Measurements from ENCODE around the gene PCDHGA1.

Gene PCDHGA1

DNA sequence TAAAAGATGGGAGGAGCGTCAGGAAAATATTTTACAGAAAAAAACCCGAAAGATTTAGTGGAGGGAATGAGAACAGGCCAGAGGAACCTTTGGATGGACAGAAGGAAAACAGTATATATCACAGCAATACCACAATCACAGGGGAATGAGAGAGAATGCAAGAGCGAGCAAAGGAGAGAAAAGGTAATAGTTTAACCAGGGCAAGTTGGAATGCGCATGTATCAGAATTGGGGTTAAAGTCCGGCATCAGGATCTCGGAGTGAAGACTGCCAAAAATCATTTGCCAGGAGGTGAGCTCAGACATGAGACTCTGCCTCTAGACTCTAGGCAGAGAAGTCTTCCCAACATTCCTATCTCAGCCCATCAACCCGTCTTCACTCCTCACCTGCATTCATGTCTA is 195.3 kb downstream of the PCDHGA1 start:
- Histone ChIP-seq H3K27ac (ENCODE audit: low read depth, low read length) (peak overlapping the region; percentile 59), H3K4me1 (ENCODE audit: control insufficient read depth in 5 of 5, insufficient read depth in 5 of 5, low read length in 5 of 5) (peaks cover 16 to 48% (median 34%) of the 10 kb centered on the region in 5 donors), H3K9ac (ENCODE audit: low read length in 5 of 5) (no peak overlapping the region)

DNA sequence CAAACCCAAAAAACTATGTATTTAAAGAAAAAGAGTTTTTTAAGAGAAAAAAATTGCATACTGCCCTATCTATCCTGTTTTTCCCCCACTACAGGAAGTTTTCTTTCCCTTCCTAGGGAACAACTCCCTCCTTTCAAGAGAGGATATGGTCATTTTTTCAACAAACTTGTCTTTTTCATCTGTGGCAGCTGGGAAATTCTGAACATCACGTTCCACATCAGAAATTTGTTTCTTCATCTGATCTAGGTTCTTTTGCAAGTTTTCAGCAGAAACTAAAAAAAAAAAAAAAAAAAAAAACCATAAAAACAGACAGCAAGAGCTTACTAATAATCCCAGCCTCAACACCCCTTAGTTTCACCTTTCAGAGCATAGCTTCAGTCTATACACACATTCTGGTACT is 197.1 kb downstream of the PCDHGA1 start:
- no peak overlapping the region for H3K4me3 ChIP-seq (ENCODE audit: low read depth in 1 of 5, low read length in 5 of 5)
- no peak overlapping the region for H3K27ac ChIP-seq (ENCODE audit: low read depth, low read length)
- peaks cover 7 to 30% (median 19%) of the 10 kb centered on the region in 5 donors for H3K4me1 ChIP-seq (ENCODE audit: control insufficient read depth in 5 of 5, insufficient read depth in 5 of 5, low read length in 5 of 5)
- H3K9ac ChIP-seq (ENCODE audit: low read length in 5 of 5): no peak overlapping the region
- no peaks in the 10 kb centered on the region for H3K9me3 ChIP-seq (ENCODE audit: control insufficient read depth in 5 of 5, low read length in 5 of 5)
- H3K27me3 ChIP-seq (ENCODE audit: control insufficient read depth in 5 of 5, insufficient read depth in 4 of 5, low read length in 5 of 5): peaks cover 0 to 3% (median 0%) of the 10 kb centered on the region in 5 donors
- peaks cover 3 to 26% (median 20%) of the 10 kb centered on the region in 5 donors for H3K36me3 ChIP-seq (ENCODE audit: control insufficient read depth in 5 of 5, insufficient read depth in 5 of 5, low read length in 5 of 5)

More for the DNA sequence above, 195.3 kb downstream of the PCDHGA1 start:
- peak overlapping the region in 1 of 5 donors; percentile 23 for H3K4me3 ChIP-seq (ENCODE audit: low read depth in 1 of 5, low read length in 5 of 5)
- H3K36me3 ChIP-seq (ENCODE audit: control insufficient read depth in 5 of 5, insufficient read depth in 5 of 5, low read length in 5 of 5): peaks cover 3 to 26% (median 20%) of the 10 kb centered on the region in 5 donors
- peaks cover 0 to 3% (median 0%) of the 10 kb centered on the region in 5 donors for H3K27me3 ChIP-seq (ENCODE audit: control insufficient read depth in 5 of 5, insufficient read depth in 4 of 5, low read length in 5 of 5)
- no peaks in the 10 kb centered on the region for H3K9me3 ChIP-seq (ENCODE audit: control insufficient read depth in 5 of 5, low read length in 5 of 5)

DNA sequence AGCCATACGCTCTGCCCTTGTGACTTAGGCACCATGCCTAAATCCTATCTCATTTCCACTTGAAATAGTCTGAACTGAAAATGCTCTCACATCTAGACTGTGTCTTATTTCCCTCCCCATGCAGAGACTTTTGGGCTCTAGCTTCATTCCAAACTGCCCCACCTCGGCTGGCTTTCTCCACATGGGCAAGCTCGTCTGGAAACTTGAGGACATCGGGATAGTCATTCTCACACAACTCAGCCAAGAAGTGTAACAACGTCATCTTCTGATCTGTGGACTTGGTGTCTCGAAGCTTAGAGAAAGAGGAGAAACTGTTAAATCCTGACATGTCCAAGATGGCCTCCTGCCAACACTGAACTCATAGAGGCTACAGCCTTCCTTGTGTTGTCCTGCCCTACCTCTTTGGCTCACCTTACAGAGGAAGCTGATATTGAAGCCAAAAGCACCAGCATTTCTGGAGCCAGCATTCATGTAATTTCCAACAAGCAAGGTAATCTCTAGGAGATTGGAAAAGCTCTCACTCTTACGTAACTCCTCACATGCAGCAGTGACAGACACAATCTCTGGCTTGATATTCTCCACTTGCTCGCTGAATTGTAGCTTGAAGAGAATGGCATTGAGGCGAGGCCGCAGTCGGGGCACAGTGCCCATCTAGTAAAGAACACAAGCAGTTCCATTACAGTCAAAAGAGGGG is 198.1 kb downstream of the PCDHGA1 start:
- Histone ChIP-seq H3K27me3 (ENCODE audit: control insufficient read depth in 5 of 5, insufficient read depth in 4 of 5, low read length in 5 of 5) (peaks cover 0 to 3% (median 0%) of the 10 kb centered on the region in 5 donors), H3K9ac (ENCODE audit: low read length in 5 of 5) (no peak overlapping the region), H3K36me3 (ENCODE audit: control insufficient read depth in 5 of 5, insufficient read depth in 5 of 5, low read length in 5 of 5) (peaks cover 7 to 30% (median 26%) of the 10 kb centered on the region in 5 donors), H3K4me1 (ENCODE audit: control insufficient read depth in 5 of 5, insufficient read depth in 5 of 5, low read length in 5 of 5) (peaks cover 5 to 22% (median 19%) of the 10 kb centered on the region in 5 donors), H3K9me3 (ENCODE audit: control insufficient read depth in 5 of 5, low read length in 5 of 5) (no peaks in the 10 kb centered on the region), H3K4me3 (ENCODE audit: low read depth in 1 of 5, low read length in 5 of 5) (no peak overlapping the region), H3K27ac (ENCODE audit: low read depth, low read length) (no peak overlapping the region)

DNA sequence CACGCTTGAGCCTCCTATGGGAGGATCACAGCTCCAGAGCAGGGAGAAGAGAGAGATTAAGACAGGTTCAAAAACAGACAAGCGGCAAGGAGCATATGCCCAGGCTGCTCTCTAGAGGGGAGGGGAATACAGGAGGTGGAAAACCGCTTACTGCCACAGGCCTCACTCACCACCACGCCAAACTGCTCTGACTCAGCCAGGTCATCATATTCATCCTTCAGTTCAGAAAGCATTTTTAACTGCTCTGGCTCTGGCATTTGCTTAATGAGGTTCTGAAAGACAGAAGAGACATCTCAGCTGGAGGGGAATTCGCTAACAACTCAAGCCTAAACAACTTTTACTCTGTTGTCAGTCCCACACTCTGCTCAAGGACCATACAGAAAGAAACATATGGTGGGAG is 198.7 kb downstream of the PCDHGA1 start:
- Histone ChIP-seq H3K4me3 (ENCODE audit: low read depth in 1 of 5, low read length in 5 of 5) (no peak overlapping the region), H3K36me3 (ENCODE audit: control insufficient read depth in 5 of 5, insufficient read depth in 5 of 5, low read length in 5 of 5) (peaks cover 7 to 33% (median 29%) of the 10 kb centered on the region in 5 donors), H3K27me3 (ENCODE audit: control insufficient read depth in 5 of 5, insufficient read depth in 4 of 5, low read length in 5 of 5) (peaks cover 0 to 3% (median 0%) of the 10 kb centered on the region in 5 donors), H3K9ac (ENCODE audit: low read length in 5 of 5) (no peak overlapping the region), H3K27ac (ENCODE audit: low read depth, low read length) (no peak overlapping the region), H3K4me1 (ENCODE audit: control insufficient read depth in 5 of 5, insufficient read depth in 5 of 5, low read length in 5 of 5) (peaks cover 5 to 19% (median 19%) of the 10 kb centered on the region in 5 donors), H3K9me3 (ENCODE audit: control insufficient read depth in 5 of 5, low read length in 5 of 5) (no peaks in the 10 kb centered on the region)

DNA sequence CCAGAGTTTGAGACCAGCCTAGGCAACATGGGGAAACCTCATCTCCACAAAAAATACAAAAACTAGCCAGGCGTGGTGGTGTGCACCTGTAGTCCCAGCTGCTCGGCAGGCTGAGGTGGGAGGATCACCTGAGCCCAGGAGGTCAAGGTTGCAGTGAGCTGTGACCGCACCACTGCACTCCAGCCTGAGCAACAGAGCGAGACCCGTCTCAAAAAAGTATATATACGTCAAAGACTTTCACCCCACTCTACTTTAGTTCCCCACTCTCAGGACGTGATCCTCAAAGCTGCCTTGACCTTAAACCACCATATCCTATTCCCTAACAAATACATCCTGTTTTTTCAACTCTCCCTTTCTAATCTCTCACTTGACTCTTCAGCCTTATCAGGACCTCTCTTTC is 199.6 kb downstream of the PCDHGA1 start:
- H3K4me1 ChIP-seq (ENCODE audit: control insufficient read depth in 5 of 5, insufficient read depth in 5 of 5, low read length in 5 of 5): peaks cover 0 to 11% (median 11%) of the 10 kb centered on the region in 5 donors
- no peak overlapping the region for H3K27ac ChIP-seq (ENCODE audit: low read depth, low read length)
- no peaks in the 10 kb centered on the region for H3K9me3 ChIP-seq (ENCODE audit: control insufficient read depth in 5 of 5, low read length in 5 of 5)
- H3K4me3 ChIP-seq (ENCODE audit: low read depth in 1 of 5, low read length in 5 of 5): no peak overlapping the region
- H3K36me3 ChIP-seq (ENCODE audit: control insufficient read depth in 5 of 5, insufficient read depth in 5 of 5, low read length in 5 of 5): peaks cover 7 to 33% (median 29%) of the 10 kb centered on the region in 5 donors
- H3K9ac ChIP-seq (ENCODE audit: low read length in 5 of 5): no peak overlapping the region
- H3K27me3 ChIP-seq (ENCODE audit: control insufficient read depth in 5 of 5, insufficient read depth in 4 of 5, low read length in 5 of 5): peaks cover 0 to 3% (median 0%) of the 10 kb centered on the region in 5 donors

DNA sequence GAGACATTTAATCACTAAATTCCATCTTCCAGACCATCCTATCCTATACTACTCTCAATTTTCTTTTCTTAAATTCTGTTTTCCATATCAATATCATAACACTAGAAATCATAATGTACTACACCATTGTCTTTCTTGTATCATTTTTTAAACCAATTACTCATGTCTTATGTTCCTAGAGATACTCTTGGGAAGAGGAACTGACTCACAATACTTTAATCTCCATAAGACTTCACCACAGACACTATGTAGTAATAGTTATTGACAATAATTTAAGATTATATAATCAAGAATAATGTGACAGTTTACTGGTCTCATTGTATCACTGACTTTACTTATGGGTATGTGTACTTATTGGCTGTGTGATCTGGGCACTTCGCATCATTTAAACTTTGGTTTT is 202.4 kb downstream of the PCDHGA1 start:
- no peak overlapping the region for H3K9ac ChIP-seq (ENCODE audit: low read length in 5 of 5)
- no peaks in the 10 kb centered on the region for H3K27me3 ChIP-seq (ENCODE audit: control insufficient read depth in 5 of 5, insufficient read depth in 4 of 5, low read length in 5 of 5)
- H3K4me3 ChIP-seq (ENCODE audit: low read depth in 1 of 5, low read length in 5 of 5): no peak overlapping the region
- H3K9me3 ChIP-seq (ENCODE audit: control insufficient read depth in 5 of 5, low read length in 5 of 5): no peaks in the 10 kb centered on the region
- H3K36me3 ChIP-seq (ENCODE audit: control insufficient read depth in 5 of 5, insufficient read depth in 5 of 5, low read length in 5 of 5): peaks cover 4 to 24% (median 20%) of the 10 kb centered on the region in 5 donors
- H3K4me1 ChIP-seq (ENCODE audit: control insufficient read depth in 5 of 5, insufficient read depth in 5 of 5, low read length in 5 of 5): peaks cover 0 to 6% (median 4%) of the 10 kb centered on the region in 5 donors
- H3K27ac ChIP-seq (ENCODE audit: low read depth, low read length): no peak overlapping the region

DNA sequence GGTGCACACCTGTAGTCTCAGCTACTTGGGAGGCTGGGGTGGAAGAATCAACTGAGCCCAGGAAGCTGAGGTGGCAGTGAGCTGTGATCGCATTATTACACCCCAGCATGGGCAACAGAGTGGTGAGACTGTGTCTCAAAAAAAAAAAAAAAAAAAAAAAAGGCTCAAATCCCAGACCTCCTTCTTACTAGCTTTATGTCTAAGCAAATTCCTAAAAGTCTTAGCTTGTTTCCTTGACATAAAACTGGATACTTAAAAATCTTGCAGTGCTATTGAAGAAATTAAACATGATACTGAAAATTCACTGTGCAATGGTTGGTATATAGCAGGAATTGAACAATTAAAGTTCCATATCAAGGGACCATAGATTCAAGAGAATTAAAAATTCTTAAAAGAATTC is 203.6 kb downstream of the PCDHGA1 start:
- Histone ChIP-seq H3K9me3 (ENCODE audit: control insufficient read depth in 5 of 5, low read length in 5 of 5) (no peaks in the 10 kb centered on the region), H3K4me3 (ENCODE audit: low read depth in 1 of 5, low read length in 5 of 5) (no peak overlapping the region), H3K27ac (ENCODE audit: low read depth, low read length) (no peak overlapping the region), H3K4me1 (ENCODE audit: control insufficient read depth in 5 of 5, insufficient read depth in 5 of 5, low read length in 5 of 5) (peaks cover 0 to 3% (median under 1%) of the 10 kb centered on the region in 5 donors), H3K27me3 (ENCODE audit: control insufficient read depth in 5 of 5, insufficient read depth in 4 of 5, low read length in 5 of 5) (no peaks in the 10 kb centered on the region), H3K36me3 (ENCODE audit: control insufficient read depth in 5 of 5, insufficient read depth in 5 of 5, low read length in 5 of 5) (peaks cover 4 to 16% (median 8%) of the 10 kb centered on the region in 5 donors), H3K9ac (ENCODE audit: low read length in 5 of 5) (no peak overlapping the region)

DNA sequence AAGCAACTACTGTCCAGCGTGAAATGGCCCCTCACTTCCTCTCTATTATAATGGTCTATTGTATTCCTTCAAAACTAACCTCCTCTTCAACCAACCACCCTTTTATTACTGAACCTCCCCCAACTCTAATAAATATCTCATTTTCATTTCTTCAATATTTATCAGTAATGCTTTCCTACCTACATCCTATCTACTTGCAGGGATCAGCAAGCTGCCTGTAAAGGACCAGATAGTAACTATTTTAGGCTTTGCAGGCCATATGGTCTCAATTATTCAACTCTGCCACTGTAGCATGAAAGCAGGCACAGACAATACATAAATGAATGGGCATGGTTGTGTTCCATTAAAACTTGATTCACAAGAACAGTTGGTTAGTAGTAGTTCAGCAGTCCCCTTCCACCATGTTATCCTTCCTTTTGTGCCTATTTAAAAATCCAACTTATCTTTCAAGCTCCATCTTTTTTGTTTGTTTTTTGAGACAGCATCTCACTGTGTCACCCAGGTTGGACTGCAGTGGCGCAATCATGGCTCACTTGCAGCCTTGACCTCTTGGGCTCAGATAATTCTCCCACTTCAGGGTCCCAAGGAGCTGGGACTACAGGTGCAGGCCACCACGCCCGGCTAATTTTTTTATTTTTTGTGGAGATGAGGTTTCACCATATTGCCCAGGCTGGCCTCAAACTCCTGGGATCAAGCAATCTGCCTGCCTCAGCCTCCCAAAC is 204.3 kb downstream of the PCDHGA1 start:
- no peak overlapping the region for H3K4me3 ChIP-seq (ENCODE audit: low read depth in 1 of 5, low read length in 5 of 5)
- no peaks in the 10 kb centered on the region for H3K9me3 ChIP-seq (ENCODE audit: control insufficient read depth in 5 of 5, low read length in 5 of 5)
- H3K27me3 ChIP-seq (ENCODE audit: control insufficient read depth in 5 of 5, insufficient read depth in 4 of 5, low read length in 5 of 5): no peaks in the 10 kb centered on the region
- no peaks in the 10 kb centered on the region for H3K4me1 ChIP-seq (ENCODE audit: control insufficient read depth in 5 of 5, insufficient read depth in 5 of 5, low read length in 5 of 5)
- H3K36me3 ChIP-seq (ENCODE audit: control insufficient read depth in 5 of 5, insufficient read depth in 5 of 5, low read length in 5 of 5): peaks cover 4 to 8% (median 5%) of the 10 kb centered on the region in 5 donors
- no peak overlapping the region for H3K27ac ChIP-seq (ENCODE audit: low read depth, low read length)
- no peak overlapping the region for H3K9ac ChIP-seq (ENCODE audit: low read length in 5 of 5)

DNA sequence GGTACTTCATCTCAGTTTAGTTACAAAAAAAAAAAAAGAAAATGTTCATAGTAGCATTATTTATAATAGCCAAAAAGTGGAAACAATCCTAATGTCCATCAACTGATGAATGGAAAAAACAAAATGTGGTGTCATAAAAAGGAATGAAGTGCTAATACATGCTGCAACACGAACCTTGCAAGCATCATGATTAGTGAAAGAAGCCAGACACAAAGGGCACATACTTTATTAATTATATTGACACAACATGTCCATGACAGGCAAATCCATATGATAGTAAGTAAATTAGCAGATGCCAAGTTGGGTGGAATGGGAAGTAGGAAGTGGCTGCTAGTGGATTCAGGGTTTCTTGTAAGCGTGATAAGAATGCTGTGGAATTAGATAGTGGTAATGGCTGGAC is 212.7 kb downstream of the PCDHGA1 start:
- Histone ChIP-seq H3K9me3 (ENCODE audit: control insufficient read depth in 5 of 5, low read length in 5 of 5) (peaks cover 6 to 19% (median 17%) of the 10 kb centered on the region in 5 donors), H3K27me3 (ENCODE audit: control insufficient read depth in 5 of 5, insufficient read depth in 4 of 5, low read length in 5 of 5) (no peaks in the 10 kb centered on the region), H3K4me1 (ENCODE audit: control insufficient read depth in 5 of 5, insufficient read depth in 5 of 5, low read length in 5 of 5) (no peaks in the 10 kb centered on the region), H3K4me3 (ENCODE audit: low read depth in 1 of 5, low read length in 5 of 5) (no peak overlapping the region), H3K36me3 (ENCODE audit: control insufficient read depth in 5 of 5, insufficient read depth in 5 of 5, low read length in 5 of 5) (peaks cover 0 to 7% (median 3%) of the 10 kb centered on the region in 5 donors), H3K9ac (ENCODE audit: low read length in 5 of 5) (no peak overlapping the region), H3K27ac (ENCODE audit: low read depth, low read length) (no peak overlapping the region)

DNA sequence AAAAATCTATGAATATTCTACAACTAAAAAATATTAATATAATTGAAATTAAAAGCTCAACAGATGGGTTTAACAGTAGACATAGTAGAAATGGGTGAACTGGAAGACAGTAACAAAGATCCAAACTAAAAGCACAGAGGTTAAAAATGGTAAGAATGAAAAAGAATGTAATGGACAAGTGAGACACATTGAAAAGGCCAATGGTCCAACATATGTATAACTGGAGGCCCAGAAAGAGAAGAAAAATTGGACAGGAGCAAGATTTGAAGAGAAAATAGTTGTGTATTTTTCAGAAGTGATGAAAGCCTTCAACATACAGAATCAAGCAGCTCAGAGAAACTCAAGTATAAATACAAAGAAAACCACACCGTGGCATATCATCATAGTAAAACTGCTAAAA is 217.2 kb downstream of the PCDHGA1 start:
- peak overlapping the region in 2 of 5 donors; percentile 40 to 49 for H3K4me3 ChIP-seq (ENCODE audit: low read depth in 1 of 5, low read length in 5 of 5)
- H3K27ac ChIP-seq (ENCODE audit: low read depth, low read length): no peak overlapping the region
- H3K4me1 ChIP-seq (ENCODE audit: control insufficient read depth in 5 of 5, insufficient read depth in 5 of 5, low read length in 5 of 5): no peaks in the 10 kb centered on the region
- no peak overlapping the region for H3K9ac ChIP-seq (ENCODE audit: low read length in 5 of 5)
- H3K27me3 ChIP-seq (ENCODE audit: control insufficient read depth in 5 of 5, insufficient read depth in 4 of 5, low read length in 5 of 5): no peaks in the 10 kb centered on the region
- peaks cover 12 to 41% (median 33%) of the 10 kb centered on the region in 5 donors for H3K9me3 ChIP-seq (ENCODE audit: control insufficient read depth in 5 of 5, low read length in 5 of 5)
- peaks cover 0 to 7% (median 3%) of the 10 kb centered on the region in 5 donors for H3K36me3 ChIP-seq (ENCODE audit: control insufficient read depth in 5 of 5, insufficient read depth in 5 of 5, low read length in 5 of 5)

All from subcutaneous abdominal adipose tissue (tissue), 5 donors.